Neutrophil (primary cell): ENCODE data around the gene MEAF6.

ENCODE experiments used
- H3K27ac ChIP-seq: fragments of 200-600 bp; sonication (generic); 2 replicates; pipeline ENCODE4 v1.5.1; 2016; ENCODE audit warnings: mild to moderate bottlenecking, moderate library complexity
- H3K27me3 ChIP-seq: fragments of 200-600 bp; sonication (generic); 2 replicates; pipeline ENCODE4 v1.6.0; 2016; ENCODE audit warnings: mild to moderate bottlenecking
- H3K36me3 ChIP-seq: fragments of 200-600 bp; sonication (generic); 2 replicates; pipeline ENCODE4 v1.5.1; 2017
- H3K4me1 ChIP-seq, 2 experiments: fragments of 200-600 bp in 1 of 2; sonication (generic) in 1 of 2; 1 replicate in 1 of 2; 2 replicates in 1 of 2; pipeline versions ENCODE4 v1.5.1 to v1.6.1; 2013 to 2016; ENCODE audit warnings: low read depth in 1 of 2, low read length in 1 of 2, mild to moderate bottlenecking in 1 of 2, moderate library complexity in 1 of 2; ENCODE audit not compliant: control insufficient read depth in 1 of 2, insufficient read depth in 1 of 2
- H3K4me3 ChIP-seq, 2 experiments: fragments of 200-600 bp in 1 of 2; sonication (generic) in 1 of 2; 1 replicate in 1 of 2; 2 replicates in 1 of 2; pipeline ENCODE4 v1.5.1; 2013 to 2016; ENCODE audit warnings: low read depth in 1 of 2, low read length in 1 of 2, mild to moderate bottlenecking in 1 of 2, moderate library complexity in 1 of 2
- H3K9me3 ChIP-seq: fragments of 200-600 bp; sonication (generic); 2 replicates; pipeline ENCODE4 v1.5.1; 2016
- TF ChIP-seq, protein P1 (sequence below): fragments of 200-600 bp; sonication (generic); IDR thresholded peaks from 2 replicates; pipeline ENCODE4 v1.5.1; 2016; ENCODE audit warnings: antibody characterized with exemption

The MEAF6 gene

DNA sequence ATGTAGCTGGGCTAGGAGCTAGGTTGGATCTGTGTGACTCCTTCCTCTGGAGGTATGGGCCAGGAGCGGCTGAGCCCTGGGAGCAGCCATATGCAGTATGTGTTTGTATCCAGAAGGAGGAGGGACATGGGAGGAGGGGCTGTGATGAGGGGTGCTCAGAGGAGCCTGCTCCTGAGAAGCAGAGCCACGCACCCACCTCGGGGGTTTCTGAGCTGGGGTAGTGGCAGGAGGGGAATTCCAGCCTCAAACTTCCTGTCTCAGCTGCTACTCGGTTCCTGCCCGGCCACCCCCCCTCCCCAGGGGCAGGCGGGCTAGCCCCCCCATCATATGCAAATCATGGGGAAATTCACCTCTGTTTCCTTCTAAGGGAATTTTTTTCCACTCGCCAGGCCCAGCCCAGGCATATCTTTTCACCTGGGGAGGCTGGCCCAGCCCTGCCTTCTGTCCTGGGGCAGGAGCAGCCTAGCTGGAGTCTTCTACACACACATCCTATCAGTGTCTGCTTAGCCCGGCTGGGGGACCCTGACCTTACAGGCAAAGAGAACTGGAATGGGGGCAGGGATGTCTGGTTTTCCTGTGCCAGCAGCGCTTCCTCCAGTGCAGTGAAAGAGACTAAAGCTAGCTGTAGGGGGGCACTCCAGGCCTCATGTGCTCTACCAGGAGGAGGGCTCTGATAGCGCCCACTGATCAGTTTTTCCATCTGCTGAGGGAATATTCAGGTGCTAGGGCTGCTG, 37.2 kb downstream of the MEAF6 start:
- H3K4me1 ChIP-seq, result peaks cover 80% of the 10 kb centered on the region in 2 experiments
- no peaks in the 10 kb centered on the region for H3K9me3 ChIP-seq
- TF ChIP-seq, protein P1, sequence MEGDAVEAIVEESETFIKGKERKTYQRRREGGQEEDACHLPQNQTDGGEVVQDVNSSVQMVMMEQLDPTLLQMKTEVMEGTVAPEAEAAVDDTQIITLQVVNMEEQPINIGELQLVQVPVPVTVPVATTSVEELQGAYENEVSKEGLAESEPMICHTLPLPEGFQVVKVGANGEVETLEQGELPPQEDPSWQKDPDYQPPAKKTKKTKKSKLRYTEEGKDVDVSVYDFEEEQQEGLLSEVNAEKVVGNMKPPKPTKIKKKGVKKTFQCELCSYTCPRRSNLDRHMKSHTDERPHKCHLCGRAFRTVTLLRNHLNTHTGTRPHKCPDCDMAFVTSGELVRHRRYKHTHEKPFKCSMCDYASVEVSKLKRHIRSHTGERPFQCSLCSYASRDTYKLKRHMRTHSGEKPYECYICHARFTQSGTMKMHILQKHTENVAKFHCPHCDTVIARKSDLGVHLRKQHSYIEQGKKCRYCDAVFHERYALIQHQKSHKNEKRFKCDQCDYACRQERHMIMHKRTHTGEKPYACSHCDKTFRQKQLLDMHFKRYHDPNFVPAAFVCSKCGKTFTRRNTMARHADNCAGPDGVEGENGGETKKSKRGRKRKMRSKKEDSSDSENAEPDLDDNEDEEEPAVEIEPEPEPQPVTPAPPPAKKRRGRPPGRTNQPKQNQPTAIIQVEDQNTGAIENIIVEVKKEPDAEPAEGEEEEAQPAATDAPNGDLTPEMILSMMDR, result no peak
- H3K27me3 ChIP-seq, result peaks cover 9% of the 10 kb centered on the region
- H3K36me3 ChIP-seq, result peaks cover 61% of the 10 kb centered on the region
- H3K27ac ChIP-seq, result peak overlapping the region; percentile 94
- peak overlapping the region; percentile 89 to 99 for H3K4me3 ChIP-seq

DNA sequence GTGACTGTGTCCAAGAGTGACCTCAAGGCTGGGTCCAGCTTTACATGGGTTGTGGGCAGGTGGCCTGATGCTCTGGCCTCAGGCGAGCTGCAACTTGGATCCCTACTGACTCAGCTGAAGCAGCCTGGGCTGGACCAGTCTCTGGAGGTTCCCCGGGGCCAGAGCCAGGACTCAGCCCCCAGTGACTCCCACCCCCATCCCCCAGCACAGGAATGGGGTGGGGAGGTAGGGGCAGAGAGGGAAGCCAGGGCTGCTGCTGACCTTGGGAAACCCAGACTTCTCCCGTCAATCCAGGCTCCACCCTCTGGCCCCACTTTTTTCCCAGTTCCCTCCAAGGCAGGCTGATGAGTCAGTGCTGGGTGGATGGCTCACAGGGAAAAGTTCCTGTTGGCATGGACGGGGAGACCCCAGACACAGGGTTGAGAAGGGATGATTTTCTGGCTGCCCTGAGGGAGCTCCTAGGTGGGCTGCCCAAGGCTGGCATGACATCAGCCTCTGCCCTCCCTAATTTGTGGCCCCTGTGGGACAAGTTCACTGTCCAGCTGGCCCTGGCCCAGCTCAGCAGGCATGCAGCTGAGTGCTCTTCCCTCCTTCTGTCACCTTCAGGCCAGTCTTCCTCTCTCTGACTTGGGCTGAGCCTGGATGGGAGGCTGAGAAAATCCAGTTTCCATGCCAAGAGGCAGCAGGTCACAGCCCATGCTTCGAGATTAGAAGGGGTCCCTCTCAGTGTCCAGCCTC, 37.9 kb downstream of the MEAF6 start:
- H3K9me3 ChIP-seq, result no peaks in the 10 kb centered on the region
- H3K27me3 ChIP-seq, result peaks cover 17% of the 10 kb centered on the region
- TF ChIP-seq, protein P1, result no peak
- H3K4me1 ChIP-seq, result peaks cover 86 to 87% of the 10 kb centered on the region in 2 experiments
- H3K27ac ChIP-seq, result peak overlapping the region; percentile 94
- H3K36me3 ChIP-seq, result peaks cover 53% of the 10 kb centered on the region
- H3K4me3 ChIP-seq, result peak overlapping the region; percentile 89 to 99

DNA sequence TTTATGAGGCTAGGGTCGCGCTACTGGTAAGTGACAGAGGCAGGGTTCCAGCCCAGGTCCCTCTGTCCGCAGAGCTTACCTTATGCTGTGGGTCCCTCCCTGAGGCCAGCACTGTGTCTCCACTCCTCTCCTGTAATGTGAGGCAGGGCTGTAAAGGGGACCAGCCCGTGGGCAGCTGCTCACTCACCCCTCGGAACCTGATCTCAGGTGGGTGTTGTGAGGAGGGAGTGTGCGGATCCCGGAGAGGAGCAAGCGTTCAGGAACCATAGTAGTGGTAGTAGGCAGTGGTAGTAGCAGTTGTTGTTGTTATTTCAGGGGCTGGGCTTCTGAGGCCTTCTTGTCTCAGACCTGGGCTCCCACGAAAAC, 38.5 kb downstream of the MEAF6 start:
- peaks cover 83 to 89% of the 10 kb centered on the region in 2 experiments for H3K4me1 ChIP-seq
- H3K27ac ChIP-seq, result peak overlapping the region; percentile 94
- TF ChIP-seq, protein P1, result no peak
- H3K4me3 ChIP-seq, result peak overlapping the region; percentile 89 to 99
- peaks cover 48% of the 10 kb centered on the region for H3K36me3 ChIP-seq
- no peaks in the 10 kb centered on the region for H3K9me3 ChIP-seq
- H3K27me3 ChIP-seq, result peaks cover 20% of the 10 kb centered on the region

DNA sequence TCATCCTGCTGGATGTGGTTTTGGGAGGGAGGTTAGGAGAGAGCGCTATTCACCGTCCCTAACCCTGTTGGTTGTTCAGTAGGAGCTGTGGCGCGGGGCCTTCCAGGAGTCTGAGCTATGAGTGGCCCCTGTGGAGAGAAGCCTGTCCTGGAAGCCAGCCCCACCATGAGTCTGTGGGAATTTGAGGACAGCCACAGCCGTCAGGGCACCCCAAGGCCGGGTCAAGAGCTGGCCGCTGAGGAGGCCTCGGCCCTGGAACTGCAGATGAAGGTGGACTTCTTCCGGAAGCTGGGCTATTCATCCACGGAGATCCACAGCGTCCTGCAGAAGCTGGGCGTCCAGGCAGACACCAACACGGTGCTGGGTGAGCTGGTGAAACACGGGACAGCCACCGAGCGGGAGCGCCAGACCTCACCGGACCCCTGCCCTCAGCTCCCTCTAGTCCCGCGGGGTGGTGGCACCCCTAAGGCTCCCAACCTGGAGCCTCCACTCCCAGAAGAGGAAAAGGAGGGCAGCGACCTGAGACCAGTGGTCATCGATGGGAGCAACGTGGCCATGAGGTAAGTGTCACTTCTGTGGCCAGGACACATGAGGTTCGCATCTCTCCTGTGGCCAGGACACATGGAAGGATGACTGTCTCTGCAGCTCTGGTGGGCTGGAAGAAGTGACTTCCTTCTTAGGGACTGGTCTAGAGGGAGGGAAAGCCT, 39.0 kb downstream of the MEAF6 start:
- TF ChIP-seq, protein P1, result no peak
- Histone ChIP-seq H3K4me1 (peaks cover 78 to 84% of the 10 kb centered on the region in 2 experiments), H3K4me3 (peak overlapping the region; percentile 89 to 99), H3K36me3 (peaks cover 42% of the 10 kb centered on the region), H3K27me3 (peaks cover 20% of the 10 kb centered on the region), H3K9me3 (no peaks in the 10 kb centered on the region), H3K27ac (peak overlapping the region; percentile 94)

DNA sequence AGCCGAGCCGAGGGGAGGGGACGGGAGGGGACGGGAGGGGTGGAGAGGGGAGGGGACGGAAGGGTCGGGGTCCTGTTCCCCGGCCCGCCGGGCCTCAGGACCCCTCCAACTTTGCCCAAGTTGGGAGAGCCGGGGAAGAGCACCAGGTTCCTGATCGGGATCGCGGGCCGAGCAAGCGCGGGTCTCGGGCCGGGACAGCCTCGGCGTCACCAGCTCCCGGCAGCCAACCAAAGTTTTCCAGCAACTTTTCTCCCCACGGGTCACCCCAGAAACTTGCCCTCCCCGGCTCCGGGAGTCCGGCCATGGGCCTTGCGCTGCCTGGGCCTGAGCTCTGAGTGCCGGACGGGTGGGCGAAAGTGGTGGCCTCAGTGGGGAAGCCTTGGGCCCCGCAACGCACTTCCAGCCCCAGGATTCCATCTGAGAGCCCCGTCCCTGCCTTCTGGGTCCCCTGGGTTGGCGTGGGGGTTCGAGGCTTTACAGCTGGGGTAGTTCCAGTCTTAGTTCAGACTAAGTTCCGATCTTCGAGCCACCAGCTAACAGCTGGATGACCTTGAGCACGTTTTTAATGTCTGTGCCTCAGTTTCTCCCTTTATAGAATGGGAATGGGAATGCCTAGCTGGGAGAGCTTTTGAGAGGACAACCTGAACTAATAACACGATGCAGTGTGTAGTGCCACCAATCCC, 39.7 kb downstream of the MEAF6 start:
- Histone ChIP-seq H3K4me3 (peak overlapping the region; percentile 89 to 99), H3K27me3 (peaks cover 20% of the 10 kb centered on the region), H3K9me3 (no peaks in the 10 kb centered on the region), H3K27ac (peak overlapping the region; percentile 94), H3K36me3 (peaks cover 35% of the 10 kb centered on the region), H3K4me1 (peaks cover 71 to 77% of the 10 kb centered on the region in 2 experiments)
- TF ChIP-seq, protein P1, result no peak
